Common myeloid progenitor, CD34-positive (primary cell): ENCODE results near the gene SLIT2. TPM values are rescaled to one million over a fixed set of nuclear protein-coding genes. Genes with fewer than 3 reads are reported as not detected.

Source experiments
- CTCF ChIA-PET: fragments of 350-600 bp; sonication (Branson Sonifier 250); formaldehyde crosslinking; loops from one replicate; lab custom pipeline; 2021; ENCODE audit warnings: antibody characterized with exemption; lab: Charles Lee
- POLR2A ChIA-PET: fragments of 350-600 bp; sonication (Branson Sonifier 250); formaldehyde crosslinking; loops from one replicate; lab custom pipeline; 2021; ENCODE audit warnings: antibody characterized with exemption; lab: Charles Lee
- DNase-seq, 3 donors: peaks; one replicate each; pipeline versions ENCODE4 v3.0.0 to v3.0.0-alpha.2; 2013
- H3K27ac ChIP-seq, 2 experiments: 1 replicate in 1 of 2; 2 replicates in 1 of 2; pipeline ENCODE4 v1.7.0; 2013; ENCODE audit warnings: inconsistent platforms in 2 of 2, low read length in 2 of 2, mild to moderate bottlenecking in 2 of 2, low read depth in 1 of 2, moderate library complexity in 1 of 2; ENCODE audit not compliant: severe bottlenecking in 2 of 2, insufficient read depth in 1 of 2, poor library complexity in 1 of 2
- H3K27me3 ChIP-seq, 5 experiments: replicated peaks in 2 of 5; 1 replicate in 3 of 5; 2 replicates in 2 of 5; pipeline versions ENCODE4 v1.6.1 to v1.7.0; 2013; ENCODE audit warnings: low read length in 4 of 5, mild to moderate bottlenecking in 2 of 5, moderate library complexity in 2 of 5, inconsistent platforms in 1 of 5; ENCODE audit not compliant: insufficient read depth in 5 of 5, control insufficient read depth in 4 of 5
- H3K36me3 ChIP-seq, 4 experiments: 1 replicate in 2 of 4; 2 replicates in 2 of 4; pipeline versions ENCODE4 v1.6.1 to v1.7.0; 2013; ENCODE audit warnings: low read length in 3 of 4, control low read depth in 1 of 4, mild to moderate bottlenecking in 1 of 4; ENCODE audit not compliant: control insufficient read depth in 4 of 4, insufficient read depth in 4 of 4
- H3K4me1 ChIP-seq, 4 experiments: 1 replicate in 3 of 4; 2 replicates in 1 of 4; pipeline versions ENCODE4 v1.6.1 to v1.7.1; 2013; ENCODE audit warnings: low read length in 3 of 4, mild to moderate bottlenecking in 3 of 4, control low read depth in 1 of 4, inconsistent platforms in 1 of 4, moderate library complexity in 1 of 4; ENCODE audit not compliant: control insufficient read depth in 4 of 4, insufficient read depth in 4 of 4; ENCODE audit errors: control extremely low read depth in 1 of 4
- H3K4me3 ChIP-seq, 7 experiments: 1 replicate in 4 of 7; 2 replicates in 3 of 7; pipeline versions ENCODE4 v1.5.1 to v1.7.0; 2013; ENCODE audit warnings: mild to moderate bottlenecking in 7 of 7, low read length in 6 of 7, moderate library complexity in 6 of 7, inconsistent platforms in 2 of 7, low read depth in 2 of 7, control low read depth in 1 of 7; ENCODE audit not compliant: insufficient read depth in 4 of 7, control insufficient read depth in 1 of 7; ENCODE audit errors: extremely low read depth in 1 of 7
- H3K9me3 ChIP-seq, 5 experiments: 1 replicate in 4 of 5; 2 replicates in 1 of 5; pipeline versions ENCODE4 v1.6.1 to v1.7.1; 2013; ENCODE audit warnings: low read length in 4 of 5, mild to moderate bottlenecking in 2 of 5, inconsistent platforms in 1 of 5, low read depth in 1 of 5, moderate library complexity in 1 of 5; ENCODE audit not compliant: control insufficient read depth in 4 of 5, insufficient read depth in 2 of 5; ENCODE audit errors: control extremely low read depth in 1 of 5
- WGBS: methylation state at CpG from one replicate; pipeline ENCODE4 v1.1.5; 2013; ENCODE audit not compliant: insufficient coverage; 5-methylcytosine and 5-hydroxymethylcytosine counted together
- polyA plus RNA-seq: library from polyadenylated mRNA; unstranded; fragments of 120-200 nt; gene quantifications from one replicate; pipeline ENCODE4 v1.2.1, GENCODE V29; 2013

Gene SLIT2
- polyA plus RNA-seq: 0.01 TPM

- peaks cover 0 to 39% (median 23%) of the 10 kb centered on the region in 4 experiments for H3K4me1 ChIP-seq
- peaks cover 0 to 3% (median 0%) of the 10 kb centered on the region in 5 experiments for H3K9me3 ChIP-seq
- peak; percentile 31 to 69 (median 61) for DNase-seq
- CTCF ChIA-PET: interaction anchor here (1.2 to 1.5 kb wide), 2 partner anchors 10 to 12 kb away, joined by 3 to 4 read pairs; no protein-coding TSS in a partner anchor
- peak within 1 kb of the TSS in 6 of 7 experiments; percentile 44 to 71 (median 56) for H3K4me3 ChIP-seq
- no peaks in the 10 kb centered on the region for H3K36me3 ChIP-seq
- WGBS: under 1% methylated on average over 44 of the region's 85 CpGs
- no peak within 1 kb of the TSS for H3K27ac ChIP-seq
- POLR2A ChIA-PET: no interaction called here
- H3K27me3 ChIP-seq: peaks cover 7 to 69% (median 51%) of the 10 kb centered on the region in 5 experiments
Observed at GRCh38 chr4:20251796-20252655, at the start of gene SLIT2. Gene SLIT2, plus strand, starts transcription at chr4:20251905. Its CDS starts 1,911 bp downstream, at chr4:20253816.

DNA sequence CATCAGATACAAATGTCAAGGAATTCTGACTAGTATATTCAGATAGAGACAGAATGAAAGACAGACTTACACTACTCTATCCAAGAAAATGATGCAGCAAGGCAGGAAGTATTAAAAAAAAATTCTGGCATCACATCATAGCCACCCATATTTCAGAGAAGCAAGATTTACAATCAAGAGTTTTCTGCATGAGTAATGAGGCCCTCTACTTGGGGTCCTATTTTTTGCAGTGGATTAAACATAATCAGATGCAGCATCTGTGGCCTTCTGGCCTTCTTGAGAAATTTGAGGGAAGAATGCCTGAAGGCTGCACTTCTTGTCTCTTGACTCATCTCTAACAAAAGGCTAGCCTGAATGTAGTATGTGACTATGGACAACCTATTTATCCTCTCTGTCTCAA is 48.2 kb upstream of the SLIT2 start:
- H3K36me3 ChIP-seq: no peaks in the 10 kb centered on the region
- H3K27me3 ChIP-seq: no peaks in the 10 kb centered on the region
- POLR2A ChIA-PET: no interaction called here
- no peak for DNase-seq
- H3K4me3 ChIP-seq: no peak overlapping the region
- CTCF ChIA-PET: no interaction called here
- H3K9me3 ChIP-seq: peaks cover 0 to 1% (median 0%) of the 10 kb centered on the region in 5 experiments
- no peak overlapping the region for H3K27ac ChIP-seq
- no peaks in the 10 kb centered on the region for H3K4me1 ChIP-seq

GRCh38 chr4:20217521-20217920 is 34.2 kb upstream of the SLIT2 start:
- Histone ChIP-seq H3K4me1 (no peaks in the 10 kb centered on the region), H3K36me3 (no peaks in the 10 kb centered on the region), H3K27ac (no peak overlapping the region), H3K27me3 (no peaks in the 10 kb centered on the region), H3K4me3 (no peak overlapping the region), H3K9me3 (no peaks in the 10 kb centered on the region)
- ChIA-PET CTCF (no interaction called here), POLR2A (no interaction called here)
- no peak for DNase-seq
- 40% methylated on average over 1 of the region's 1 CpG for WGBS

DNA sequence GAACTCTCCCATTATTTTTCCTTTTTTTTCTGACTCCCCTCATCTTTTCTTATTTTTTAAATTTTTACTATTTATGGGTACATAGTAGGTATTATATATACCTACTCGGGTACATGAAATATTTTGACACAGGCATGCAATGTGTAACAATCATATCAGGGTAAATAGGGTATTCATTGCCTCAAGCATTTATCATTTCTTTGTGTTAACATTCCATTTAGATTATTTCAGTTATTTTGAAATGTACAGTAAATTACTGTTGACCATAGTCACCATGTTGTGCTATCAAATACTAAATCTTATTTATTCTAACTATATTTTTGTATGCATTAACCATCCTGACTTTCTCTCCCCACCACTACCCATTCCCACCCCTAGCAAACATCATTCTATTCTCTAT is 33.8 kb upstream of the SLIT2 start:
- no CpG with 5 or more reads among the region's 1 CpG for WGBS
- no peak overlapping the region for H3K27ac ChIP-seq

DNA sequence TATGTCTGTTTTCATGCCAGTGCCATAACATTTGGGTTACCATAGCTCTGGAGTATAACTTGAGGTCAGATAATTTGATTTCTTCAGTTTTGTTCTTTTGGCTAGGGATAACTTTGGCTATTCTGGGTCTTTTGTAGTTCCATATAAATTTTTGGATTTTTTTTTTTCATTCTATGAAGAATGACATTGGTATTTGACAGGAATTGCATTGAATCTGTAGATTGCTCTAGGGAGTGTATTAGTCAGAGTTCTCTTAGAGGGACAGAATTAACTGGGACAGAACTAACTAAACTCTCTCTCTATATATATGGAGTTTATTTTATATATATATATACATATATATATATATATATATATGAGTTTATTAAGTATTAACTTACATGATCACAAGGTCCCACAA is 32.2 kb upstream of the SLIT2 start:
- no peak for DNase-seq
- Histone ChIP-seq H3K36me3 (no peaks in the 10 kb centered on the region), H3K4me1 (no peaks in the 10 kb centered on the region), H3K4me3 (no peak overlapping the region), H3K27ac (no peak overlapping the region), H3K9me3 (peaks cover 0 to 3% (median 0%) of the 10 kb centered on the region in 5 experiments), H3K27me3 (no peaks in the 10 kb centered on the region)
- POLR2A ChIA-PET: no interaction called here
- CTCF ChIA-PET: no interaction called here

More for the DNA sequence above, 33.8 kb upstream of the SLIT2 start:
- ChIA-PET POLR2A (no interaction called here), CTCF (no interaction called here)
- Histone ChIP-seq H3K4me3 (no peak overlapping the region), H3K27me3 (no peaks in the 10 kb centered on the region), H3K36me3 (no peaks in the 10 kb centered on the region), H3K4me1 (no peaks in the 10 kb centered on the region), H3K9me3 (no peaks in the 10 kb centered on the region)
- no peak for DNase-seq

GRCh38 chr4:20237894-20238537 is 13.7 kb upstream of the SLIT2 start:
- H3K9me3 ChIP-seq: no peaks in the 10 kb centered on the region
- H3K4me1 ChIP-seq: no peaks in the 10 kb centered on the region
- 100% methylated on average over 2 of the region's 3 CpGs for WGBS
- H3K27me3 ChIP-seq: peaks cover 0 to 2% (median 0%) of the 10 kb centered on the region in 5 experiments
- no peak for DNase-seq
- CTCF ChIA-PET: no interaction called here
- no peak overlapping the region for H3K27ac ChIP-seq
- no peaks in the 10 kb centered on the region for H3K36me3 ChIP-seq
- H3K4me3 ChIP-seq: no peak overlapping the region
- POLR2A ChIA-PET: no interaction called here

GRCh38 chr4:20248155-20248558 is 3.5 kb upstream of the SLIT2 start:
- POLR2A ChIA-PET: no interaction called here
- peak in 2 of 3 donors; percentile 22 to 41 for DNase-seq
- Histone ChIP-seq H3K4me1 (peaks cover 0 to 19% (median 13%) of the 10 kb centered on the region in 4 experiments), H3K27me3 (peaks cover 0 to 31% (median 25%) of the 10 kb centered on the region in 5 experiments), H3K36me3 (no peaks in the 10 kb centered on the region), H3K27ac (no peak overlapping the region), H3K9me3 (peaks cover 0 to 3% (median 0%) of the 10 kb centered on the region in 5 experiments), H3K4me3 (no peak overlapping the region)
- CTCF ChIA-PET: interaction anchor here (0.9 to 1.7 kb wide), 9 partner anchors 9 to 70 kb away, joined by 3 to 5 read pairs (median 4); no protein-coding TSS in a partner anchor
- WGBS: 0% methylated on average over 1 of the region's 3 CpGs
